Tibial nerve (tissue), 4 donors: ENCODE measurements around the gene RNF40.

Experiments
- EP300 ChIP-seq, 2 donors: sonication (generic); formaldehyde crosslinking; IDR thresholded peaks; one replicate each; pipeline ENCODE4 v1.6.1; 2017; ENCODE audit warnings: antibody characterized with exemption in 2 of 2, mild to moderate bottlenecking in 1 of 2
- POLR2A ChIP-seq, 2 donors: fragments of 450-650 bp; IDR thresholded peaks; one replicate each; pipeline ENCODE4 v1.6.1; 2017; ENCODE audit warnings: antibody characterized with exemption in 2 of 2, mild to moderate bottlenecking in 2 of 2, moderate library complexity in 2 of 2
- TF ChIP-seq, protein P1 (sequence below), 5 experiments: fragments of 200-600 bp in 3 of 5; fragments of 450-650 bp in 2 of 5; sonication (generic) in 3 of 5; IDR thresholded peaks; one replicate each; pipeline ENCODE4 v1.5.1; 2016 to 2019; ENCODE audit warnings: antibody characterized with exemption in 5 of 5, mild to moderate bottlenecking in 3 of 5, moderate library complexity in 2 of 5

DNA sequence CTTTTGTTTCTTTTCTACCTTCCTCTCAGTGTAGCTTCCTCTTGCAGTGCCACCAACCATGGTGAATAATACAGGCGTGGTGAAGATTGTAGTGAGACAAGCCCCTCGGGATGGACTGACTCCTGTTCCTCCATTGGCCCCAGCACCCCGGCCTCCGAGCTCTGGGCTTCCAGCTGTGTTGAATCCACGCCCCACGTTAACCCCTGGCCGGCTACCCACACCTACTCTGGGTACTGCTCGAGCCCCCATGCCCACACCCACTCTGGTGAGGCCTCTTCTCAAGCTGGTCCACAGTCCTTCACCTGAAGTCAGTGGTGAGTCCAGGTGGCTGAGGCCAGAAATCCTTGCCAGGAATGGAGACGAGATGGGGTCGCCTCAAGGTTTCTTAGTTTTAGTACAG lies 39.2 kb upstream of the RNF40 start:
- TF ChIP-seq POLR2A (IDR thresholded peaks at IDR 0.05) (no peak), EP300 (IDR thresholded peaks at IDR 0.05) (no peak)
- TF ChIP-seq, protein P1, sequence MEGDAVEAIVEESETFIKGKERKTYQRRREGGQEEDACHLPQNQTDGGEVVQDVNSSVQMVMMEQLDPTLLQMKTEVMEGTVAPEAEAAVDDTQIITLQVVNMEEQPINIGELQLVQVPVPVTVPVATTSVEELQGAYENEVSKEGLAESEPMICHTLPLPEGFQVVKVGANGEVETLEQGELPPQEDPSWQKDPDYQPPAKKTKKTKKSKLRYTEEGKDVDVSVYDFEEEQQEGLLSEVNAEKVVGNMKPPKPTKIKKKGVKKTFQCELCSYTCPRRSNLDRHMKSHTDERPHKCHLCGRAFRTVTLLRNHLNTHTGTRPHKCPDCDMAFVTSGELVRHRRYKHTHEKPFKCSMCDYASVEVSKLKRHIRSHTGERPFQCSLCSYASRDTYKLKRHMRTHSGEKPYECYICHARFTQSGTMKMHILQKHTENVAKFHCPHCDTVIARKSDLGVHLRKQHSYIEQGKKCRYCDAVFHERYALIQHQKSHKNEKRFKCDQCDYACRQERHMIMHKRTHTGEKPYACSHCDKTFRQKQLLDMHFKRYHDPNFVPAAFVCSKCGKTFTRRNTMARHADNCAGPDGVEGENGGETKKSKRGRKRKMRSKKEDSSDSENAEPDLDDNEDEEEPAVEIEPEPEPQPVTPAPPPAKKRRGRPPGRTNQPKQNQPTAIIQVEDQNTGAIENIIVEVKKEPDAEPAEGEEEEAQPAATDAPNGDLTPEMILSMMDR (IDR thresholded peaks at IDR 0.05): no peak
